Pancreas (tissue), 10 donors: ENCODE data around the gene MYCT1. TPM values are rescaled to one million over a fixed set of nuclear protein-coding genes. Genes with fewer than 3 reads are reported as not detected.

Source experiments
- ATAC-seq, 4 donors: fragments of 200-7000 bp; cut with Tn5 transposase; one replicate each; pipeline versions ENCODE4 v1.8.0 to v1.9.1; 2020; ENCODE audit warnings: mild to moderate bottlenecking in 4 of 4, moderate library complexity in 4 of 4
- DNase-seq, 6 donors: peaks; one replicate each; pipeline ENCODE4 v3.0.0-alpha.2; 2020
- FAIRE-seq: peaks from 2 replicates; lab custom pipeline; 2012; peaks lifted over from hg19 to GRCh38; lab: Jason Lieb, UNC
- H3K27ac ChIP-seq, 4 donors: fragments of 200-600 bp; sonication (generic); 1 replicate in 3 of 4; 2 replicates in 1 of 4; pipeline versions ENCODE4 v1.5.0 to v1.8.0; 2020
- H3K27me3 ChIP-seq, 4 donors: fragments of 200-600 bp; one replicate each; pipeline ENCODE4 v1.8.0; 2021
- H3K36me3 ChIP-seq, 3 donors: fragments of 200-600 bp; sonication (generic) in 1 of 3; one replicate each; pipeline versions ENCODE4 v1.5.0 to v1.8.0; 2020 to 2021
- H3K4me1 ChIP-seq, 3 donors: fragments of 200-600 bp; one replicate each; pipeline ENCODE4 v1.8.0; 2021
- H3K4me3 ChIP-seq, 4 donors: fragments of 200-600 bp; sonication (generic) in 2 of 4; one replicate each; pipeline versions ENCODE4 v1.5.0 to v1.8.0; 2020 to 2021
- H3K9me3 ChIP-seq, 4 donors: fragments of 200-600 bp; one replicate each; pipeline ENCODE4 v1.8.0; 2021
- CTCF ChIP-seq, 4 donors: fragments of 200-600 bp; sonication (generic) in 3 of 4; IDR thresholded peaks; one replicate each; pipeline versions ENCODE4 v1.5.0 to v1.8.0; 2021; ENCODE audit warnings: antibody characterized with exemption in 4 of 4
- WGBS, 2 donors: extraction: QIAGEN DNeasy Blood & Tissue Kit; methylation state at CpG; one replicate each; pipeline ENCODE4 v1.1.7; 2013; 5-methylcytosine and 5-hydroxymethylcytosine counted together
- intact Hi-C, 3 donors: fragments of 100-400 bp; cut with DNase I; formaldehyde crosslinking; loops; one replicate each; pipeline versions ENCODE4 v1.11.1 to v1.14.2; 2022
- polyA plus RNA-seq, 2 donors: library from polyadenylated mRNA; stranded (reverse); fragments of 200-250 nt; gene quantifications; one replicate each; pipeline ENCODE4 v1.2.3, GENCODE V29; 2013
- total RNA-seq, 6 donors: library from RNA; stranded (reverse); fragmentation: NEBNext Ultra II Directional in 4 of 6; extraction: Animal tissue kit (Norgen Biotek cat#: 25700) in 4 of 6; gene quantifications; one replicate each; pipeline versions ENCODE4 v1.2.1 to v1.2.4, GENCODE V29; 2021 to 2023
- donor health status: healthy with polysubstance abuse.
- donor health status: DM: no; HTN: no; CAD: no; lungs with moderate emphysema.
- donor health status: DM: no; HTN: no; CAD: no.
- donor health status: control.
- donor health status: control.
- donor health status: Bipolar disorder and iron deficiency.
- donor health status: DM: yes; HTN: yes; CAD: no.
- donor health status: DM: no; HTN: no; CAD: no.
- donor health status: DM: no; HTN: no; CAD: no.
- donor health status: DM: yes; HTN: yes; CAD: no.

MYCT1 gene
- total and polyA plus RNA-seq, 8 donors, result 0.93 to 3.2 (median 1.9) TPM

GRCh38 chr6:152727507-152727906, 29.8 kb downstream of the MYCT1 start:
- 58 to 78% methylated on average over 3 of the region's 3 CpGs for WGBS, 2 donors
- Histone ChIP-seq H3K9me3 (no peaks in the 10 kb centered on the region), H3K4me3 (no peak overlapping the region), H3K27ac (no peak overlapping the region), H3K36me3 (no peaks in the 10 kb centered on the region), H3K4me1 (no peaks in the 10 kb centered on the region), H3K27me3 (peaks cover 0 to 8% (median 0%) of the 10 kb centered on the region in 4 donors)
- ATAC-seq (no peak), DNase-seq (no peak), FAIRE-seq (no peak)
- intact Hi-C loops, result no loop called here
- TF ChIP-seq CTCF (IDR thresholded peaks at IDR 0.05), result no peak

- no peak for TF ChIP-seq CTCF (IDR thresholded peaks at IDR 0.05)
- no peak overlapping the region for H3K27ac ChIP-seq
- ATAC-seq (no peak), DNase-seq (no peak), FAIRE-seq (no peak)
- 43 to 58% methylated on average over 2 of the region's 2 CpGs for WGBS, 2 donors
- H3K27me3 ChIP-seq, result no peaks in the 10 kb centered on the region
- H3K4me3 ChIP-seq, result no peak overlapping the region
- intact Hi-C loops, result no loop called here
- no peaks in the 10 kb centered on the region for H3K36me3 ChIP-seq
- no peaks in the 10 kb centered on the region for H3K9me3 ChIP-seq
- no peaks in the 10 kb centered on the region for H3K4me1 ChIP-seq
Measured at GRCh38 chr6:152734630-152735029, 36.9 kb downstream of the MYCT1 start.

GRCh38 chr6:152736687-152737273, 39.1 kb downstream of the MYCT1 start:
- H3K27me3 ChIP-seq, result no peaks in the 10 kb centered on the region
- no peak overlapping the region for H3K27ac ChIP-seq

GRCh38 chr6:152745509-152746171, 47.9 kb downstream of the MYCT1 start:
- FAIRE-seq, result no peak
- WGBS, 2 donors, result 53 to 72% methylated on average over 4 of the region's 4 CpGs
- no peak for TF ChIP-seq CTCF (IDR thresholded peaks at IDR 0.05)

More at GRCh38 chr6:152736687-152737273, 39.1 kb downstream of the MYCT1 start:
- WGBS, 2 donors, result 35 to 45% methylated on average over 2 of the region's 2 CpGs
- no peak for ATAC-seq
- no peak for DNase-seq
- Histone ChIP-seq H3K4me1 (no peaks in the 10 kb centered on the region), H3K9me3 (no peaks in the 10 kb centered on the region), H3K4me3 (no peak overlapping the region), H3K36me3 (no peaks in the 10 kb centered on the region)
- intact Hi-C loops, result no loop called here
- TF ChIP-seq CTCF (IDR thresholded peaks at IDR 0.05), result no peak
- no peak for FAIRE-seq

GRCh38 chr6:152746172-152746553, 48.5 kb downstream of the MYCT1 start:
- FAIRE-seq, result no peak
- TF ChIP-seq CTCF (IDR thresholded peaks at IDR 0.05), result no peak
- Histone ChIP-seq H3K27ac (no peak overlapping the region), H3K4me3 (no peak overlapping the region), H3K36me3 (no peaks in the 10 kb centered on the region), H3K4me1 (no peaks in the 10 kb centered on the region), H3K27me3 (no peaks in the 10 kb centered on the region), H3K9me3 (no peaks in the 10 kb centered on the region)
- intact Hi-C loops, result no loop called here
- ATAC-seq, result no peak
- no peak for DNase-seq
- 51 to 57% methylated on average over 2 of the region's 2 CpGs for WGBS, 2 donors

More at GRCh38 chr6:152745509-152746171, 47.9 kb downstream of the MYCT1 start:
- Histone ChIP-seq H3K4me1 (no peaks in the 10 kb centered on the region), H3K27ac (no peak overlapping the region), H3K4me3 (no peak overlapping the region), H3K9me3 (no peaks in the 10 kb centered on the region), H3K36me3 (no peaks in the 10 kb centered on the region), H3K27me3 (no peaks in the 10 kb centered on the region)
- DNase-seq (no peak), ATAC-seq (no peak)
- intact Hi-C loops, result no loop called here
